HL-60/S4 treated with phorbol 12-myristate 13-acetate at 8.2 ng/mL for 4 days and 3 days (cell line): ENCODE results near the gene BCL2L13.
"Not testable (repeated sequence)": the region's sequence is repeated elsewhere in the genome, so short reads cannot be mapped to it uniquely, and the experiment has no call there.

Experiments
- in situ Hi-C: fragments of 300-500 bp; cut with MboI; formaldehyde crosslinking; loops from 2 replicates; pipeline ENCODE4 v1.15.0; 2022; ENCODE audit warnings: low sequenced_read_pairs

The BCL2L13 gene

DNA sequence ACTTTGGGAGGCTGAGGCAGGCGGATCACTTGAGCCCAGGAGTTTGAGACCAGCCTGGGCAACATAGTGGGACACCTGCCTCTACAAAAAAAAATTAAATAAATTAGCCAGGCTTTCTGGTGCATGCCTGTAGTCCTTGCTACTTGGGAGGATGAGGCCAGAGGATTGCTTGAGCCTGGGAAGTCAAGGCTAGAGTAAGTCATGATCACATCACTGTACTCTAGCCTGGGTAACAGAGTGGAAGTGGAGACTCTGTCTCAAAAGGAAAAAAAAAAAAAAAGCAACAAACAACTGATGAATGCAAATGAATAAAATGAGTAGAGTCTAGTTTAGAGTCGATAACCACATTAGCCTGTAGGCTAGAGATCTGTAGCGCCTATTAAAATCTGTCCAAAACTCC is 3.9 kb upstream of the BCL2L13 start:
- in situ Hi-C loops, result no loop called here

GRCh38 chr22:17636850-17637249 is 1.7 kb upstream of the BCL2L13 start:
- in situ Hi-C loops, result not testable (repeated sequence)

GRCh38 chr22:17637490-17638181 is 921 bp upstream of the BCL2L13 start:
- in situ Hi-C loops, result no loop called here

- in situ Hi-C loops, result no loop called here
These were observed 450 bp upstream of the BCL2L13 start for GRCh38 chr22:17638182-17638431.

- in situ Hi-C loops, result no loop called here
These were observed 737 bp downstream of the BCL2L13 start for GRCh38 chr22:17639247-17639741.

GRCh38 chr22:17641269-17641668 is 2.7 kb downstream of the BCL2L13 start:
- in situ Hi-C loops, result no loop called here

DNA sequence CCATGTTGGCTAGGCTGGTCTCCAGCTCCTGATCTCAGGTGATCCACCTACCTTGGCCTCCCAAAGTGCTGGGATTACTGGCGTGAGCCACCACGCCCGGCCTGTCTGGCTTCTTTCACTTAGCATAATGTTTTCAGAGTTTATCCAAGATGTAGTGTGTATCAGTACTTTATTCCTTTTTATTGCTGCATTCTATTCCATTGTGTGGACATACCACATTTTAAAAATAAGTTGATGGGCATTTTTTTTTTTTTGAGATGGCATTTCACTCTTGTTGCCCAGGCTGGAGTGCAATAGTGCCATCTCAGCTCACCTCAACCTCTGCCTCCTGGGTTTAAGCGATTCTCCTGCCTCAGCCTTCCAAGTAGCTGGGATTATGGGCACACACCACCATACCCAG is 3.8 kb downstream of the BCL2L13 start:
- in situ Hi-C loops, result not testable (repeated sequence)

GRCh38 chr22:17647452-17647851 is 8.9 kb downstream of the BCL2L13 start:
- in situ Hi-C loops, result no loop called here

GRCh38 chr22:17647991-17648390 is 9.4 kb downstream of the BCL2L13 start:
- in situ Hi-C loops, result no loop called here

DNA sequence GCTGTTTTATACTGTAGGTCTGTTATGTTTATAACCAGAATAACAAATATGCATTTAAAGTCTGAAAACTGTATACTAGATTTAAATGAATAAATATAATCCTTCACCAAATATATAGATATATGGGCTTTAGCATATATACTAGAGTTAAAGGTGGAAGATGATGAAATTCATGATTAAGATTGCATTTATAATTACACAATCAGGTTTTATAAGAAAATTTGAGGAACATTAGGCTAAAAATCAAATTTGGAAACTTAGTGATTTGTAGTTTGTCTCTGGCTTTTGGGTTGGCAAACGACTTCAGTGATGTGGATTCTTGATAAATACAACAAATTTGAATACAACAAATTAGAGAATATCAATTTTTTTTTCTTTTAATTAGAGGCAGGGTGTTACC is 10.0 kb downstream of the BCL2L13 start:
- in situ Hi-C loops, result no loop called here

DNA sequence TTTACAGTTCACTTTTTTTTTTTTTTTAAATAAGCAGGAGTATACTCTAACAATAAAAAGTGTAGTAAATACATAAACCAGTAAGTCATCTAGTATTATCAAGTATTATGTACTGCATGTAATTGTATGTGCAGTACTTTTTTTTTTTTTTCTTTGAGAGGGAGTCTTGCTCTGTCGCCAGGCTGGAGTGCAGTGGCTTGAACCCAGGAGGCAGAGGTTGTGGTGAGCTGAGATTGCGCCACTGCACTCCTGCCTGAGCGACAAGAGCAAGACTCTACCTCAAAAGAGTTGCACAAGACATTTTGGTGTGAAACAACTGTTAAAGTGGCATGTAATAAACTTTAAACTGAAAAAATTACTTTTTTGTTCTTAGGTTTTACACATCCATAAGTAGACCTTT is 16.7 kb downstream of the BCL2L13 start:
- in situ Hi-C loops, result no loop called here

DNA sequence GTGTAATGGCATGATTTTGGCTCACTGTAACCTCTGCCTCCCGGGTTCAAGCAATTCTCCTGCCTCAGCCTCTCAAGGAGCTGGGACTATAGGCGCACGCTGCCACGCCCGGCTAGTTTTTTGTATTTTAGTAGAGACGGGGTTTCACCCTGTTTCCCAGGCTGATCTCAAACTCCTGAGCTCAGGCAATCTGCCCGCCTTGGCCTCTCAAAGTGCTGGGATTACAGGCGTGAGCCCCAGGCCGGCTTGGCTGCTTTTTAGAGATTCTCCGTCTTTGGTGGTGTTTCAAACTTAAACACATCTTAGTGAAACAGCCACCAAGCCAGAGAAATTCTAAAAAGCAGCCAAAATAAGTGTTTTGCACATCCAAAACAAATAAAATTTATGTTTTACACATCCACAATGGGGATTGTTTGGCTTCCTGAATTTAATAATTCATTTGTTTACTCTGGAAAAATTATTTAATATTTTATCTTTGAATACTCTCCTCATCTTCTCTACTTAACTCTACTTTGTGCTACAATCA is 18.4 kb downstream of the BCL2L13 start:
- in situ Hi-C loops, result no loop called here

- in situ Hi-C loops, result no loop called here
These were observed 26.0 kb downstream of the BCL2L13 start for GRCh38 chr22:17664414-17665055.

DNA sequence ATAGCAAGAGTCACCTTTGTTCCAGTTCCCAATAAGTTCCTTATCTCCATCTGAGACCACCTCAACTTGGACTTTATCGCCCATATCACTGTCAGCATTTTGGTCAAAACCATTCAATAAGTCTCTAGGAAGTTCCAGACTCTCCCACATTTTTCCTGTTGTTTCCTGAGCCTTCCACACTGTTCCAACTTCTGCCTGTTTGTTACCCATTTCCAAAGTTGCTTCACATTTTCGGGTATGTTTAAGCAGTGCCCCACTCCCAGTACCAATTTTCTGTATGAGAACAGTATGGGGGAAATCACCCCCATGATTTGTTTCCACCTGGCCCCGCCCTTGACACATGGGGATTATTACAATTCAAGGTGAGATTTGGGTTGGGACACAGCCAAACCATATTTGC is 26.7 kb downstream of the BCL2L13 start:
- in situ Hi-C loops, result no loop called here

GRCh38 chr22:17665854-17666253 is 27.3 kb downstream of the BCL2L13 start:
- in situ Hi-C loops, result no loop called here

DNA sequence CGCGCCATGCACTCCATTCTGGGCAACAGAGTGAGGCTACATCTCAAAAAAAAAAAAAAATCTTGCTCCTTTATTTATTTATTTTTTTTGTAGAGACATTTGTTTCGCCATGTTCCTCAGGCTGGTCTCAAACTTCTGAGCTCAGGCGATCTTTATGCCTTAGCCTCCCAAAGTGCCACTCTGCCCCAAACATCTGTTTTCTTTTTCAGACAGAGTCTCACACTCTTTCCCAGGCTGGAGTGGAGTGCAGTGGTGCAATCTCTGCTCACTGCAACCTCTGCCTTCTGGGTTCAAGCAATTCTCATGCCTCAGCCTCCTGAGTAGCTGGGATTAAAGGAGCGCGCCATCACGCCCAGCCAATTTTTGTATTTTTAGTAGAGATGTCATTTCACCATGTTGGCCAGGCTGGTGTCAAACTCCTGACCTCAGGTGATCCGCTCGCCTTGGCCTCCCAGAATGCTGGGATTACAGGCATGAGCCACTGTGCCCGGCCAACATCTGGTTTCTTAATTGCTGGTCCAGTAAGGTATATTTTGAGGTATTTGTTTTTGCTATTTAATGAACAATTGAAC is 33.0 kb downstream of the BCL2L13 start:
- in situ Hi-C loops, result not testable (repeated sequence)

- in situ Hi-C loops, result no loop called here
These were observed 33.9 kb downstream of the BCL2L13 start for GRCh38 chr22:17672417-17672991.

DNA sequence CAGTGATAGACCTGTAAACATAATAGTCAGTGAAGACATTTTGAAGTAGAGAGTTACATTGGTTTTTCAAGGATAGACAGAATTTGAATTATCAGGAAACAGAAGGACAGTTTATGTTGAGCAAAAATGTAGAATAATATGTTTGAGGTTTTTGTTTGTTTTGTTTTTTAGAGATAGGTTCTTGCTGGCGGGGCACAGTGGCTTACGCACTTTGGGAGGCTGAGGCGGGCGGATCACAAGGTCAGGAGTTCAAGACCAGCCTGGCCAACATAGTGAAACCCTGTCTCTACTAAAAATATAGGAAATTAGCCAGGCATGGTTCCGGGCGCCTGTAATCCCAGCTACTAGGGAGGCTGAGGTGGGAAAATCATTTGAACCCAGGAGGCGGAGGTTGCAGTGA is 35.6 kb downstream of the BCL2L13 start:
- in situ Hi-C loops, result no loop called here

- in situ Hi-C loops, result no loop called here
These were observed 37.0 kb downstream of the BCL2L13 start for GRCh38 chr22:17675584-17675983.

GRCh38 chr22:17678817-17679385 is 40.3 kb downstream of the BCL2L13 start:
- in situ Hi-C loops, result no loop called here

GRCh38 chr22:17684245-17684644 is 45.7 kb downstream of the BCL2L13 start:
- in situ Hi-C loops, result no loop called here

GRCh38 chr22:17692841-17693240 is 54.3 kb downstream of the BCL2L13 start:
- in situ Hi-C loops, result no loop called here
